ENCODE results near the gene SERINC4.
A peak's percentile ranks its signal among the peaks of the same experiment; 100 is the strongest.

The SERINC4 gene

DNA sequence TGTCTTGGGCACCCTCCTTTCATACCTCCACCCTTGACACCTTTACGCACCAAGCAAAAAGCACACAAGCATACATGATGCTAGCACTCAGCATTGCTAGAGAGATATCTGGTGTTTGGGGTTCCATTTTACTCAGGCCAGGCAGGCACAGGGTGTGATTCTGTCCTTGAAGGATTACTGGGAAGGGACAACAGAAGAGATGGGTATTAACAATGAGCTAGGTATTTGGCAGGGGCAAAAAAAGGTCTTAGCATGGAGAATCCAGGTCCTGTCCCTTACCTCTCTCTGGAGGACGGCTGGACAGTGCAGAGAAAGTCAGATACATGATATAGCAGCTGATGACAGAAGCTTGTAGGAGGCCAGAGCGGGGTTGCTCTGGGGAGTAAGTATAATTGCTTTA, 3.5 kb downstream of the SERINC4 start:
- no peak for DNase-seq (ENCODE audit: low spot score)

GRCh38 chr15:43795997-43796396, 4.0 kb downstream of the SERINC4 start:
- DNase-seq (ENCODE audit: low spot score) = no peak

- DNase-seq (ENCODE audit: low spot score) = no peak
Measured at GRCh38 chr15:43795197-43795596, 4.8 kb downstream of the SERINC4 start.

DNA sequence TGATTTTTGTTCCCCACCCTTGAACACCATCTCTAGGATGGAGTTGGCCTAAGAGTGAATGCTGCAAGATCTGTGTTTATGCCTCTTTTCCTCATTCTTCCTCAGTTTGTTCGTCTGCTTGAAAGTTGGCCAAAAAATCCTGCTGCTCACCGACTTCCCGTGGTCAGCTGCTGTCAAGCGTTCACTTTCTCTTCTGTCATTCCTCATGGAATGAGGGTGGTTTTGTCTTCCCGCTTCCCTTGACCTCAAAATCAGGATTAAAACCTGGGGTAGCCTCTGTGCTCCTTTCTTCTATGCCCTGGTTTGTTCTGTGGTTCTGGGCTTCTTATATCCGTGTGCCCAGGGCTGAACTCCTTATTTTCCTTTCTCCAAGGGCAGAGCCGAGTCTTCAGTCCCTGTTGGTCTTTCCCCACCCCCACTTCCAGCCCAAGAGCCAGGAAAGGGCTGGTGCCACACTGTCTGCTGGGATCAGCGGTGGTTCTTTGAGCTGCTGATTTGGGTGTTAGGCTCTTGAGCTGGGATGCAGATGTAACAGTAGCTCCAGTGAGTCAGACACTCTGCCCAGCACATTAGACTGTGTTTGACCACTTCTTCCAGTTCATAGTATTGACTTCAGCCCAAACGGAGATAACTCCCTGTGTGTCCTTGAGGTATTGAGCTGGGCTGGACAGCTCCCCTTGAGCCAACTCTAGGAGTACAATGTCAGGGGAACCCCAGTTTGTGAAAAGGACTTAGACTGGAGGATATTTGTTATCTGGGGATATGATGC, 5.6 kb downstream of the SERINC4 start:
- DNase-seq (ENCODE audit: low spot score) = no peak

DNA sequence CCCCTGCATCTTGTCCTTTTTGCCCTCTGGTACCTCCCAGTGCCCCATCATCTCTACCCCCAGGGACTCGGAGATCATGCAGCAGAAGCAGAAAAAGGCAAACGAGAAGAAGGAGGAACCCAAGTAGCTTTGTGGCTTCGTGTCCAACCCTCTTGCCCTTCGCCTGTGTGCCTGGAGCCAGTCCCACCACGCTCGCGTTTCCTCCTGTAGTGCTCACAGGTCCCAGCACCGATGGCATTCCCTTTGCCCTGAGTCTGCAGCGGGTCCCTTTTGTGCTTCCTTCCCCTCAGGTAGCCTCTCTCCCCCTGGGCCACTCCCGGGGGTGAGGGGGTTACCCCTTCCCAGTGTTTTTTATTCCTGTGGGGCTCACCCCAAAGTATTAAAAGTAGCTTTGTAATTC, 6.4 kb downstream of the SERINC4 start:
- no peak for DNase-seq (ENCODE audit: low spot score)

DNA sequence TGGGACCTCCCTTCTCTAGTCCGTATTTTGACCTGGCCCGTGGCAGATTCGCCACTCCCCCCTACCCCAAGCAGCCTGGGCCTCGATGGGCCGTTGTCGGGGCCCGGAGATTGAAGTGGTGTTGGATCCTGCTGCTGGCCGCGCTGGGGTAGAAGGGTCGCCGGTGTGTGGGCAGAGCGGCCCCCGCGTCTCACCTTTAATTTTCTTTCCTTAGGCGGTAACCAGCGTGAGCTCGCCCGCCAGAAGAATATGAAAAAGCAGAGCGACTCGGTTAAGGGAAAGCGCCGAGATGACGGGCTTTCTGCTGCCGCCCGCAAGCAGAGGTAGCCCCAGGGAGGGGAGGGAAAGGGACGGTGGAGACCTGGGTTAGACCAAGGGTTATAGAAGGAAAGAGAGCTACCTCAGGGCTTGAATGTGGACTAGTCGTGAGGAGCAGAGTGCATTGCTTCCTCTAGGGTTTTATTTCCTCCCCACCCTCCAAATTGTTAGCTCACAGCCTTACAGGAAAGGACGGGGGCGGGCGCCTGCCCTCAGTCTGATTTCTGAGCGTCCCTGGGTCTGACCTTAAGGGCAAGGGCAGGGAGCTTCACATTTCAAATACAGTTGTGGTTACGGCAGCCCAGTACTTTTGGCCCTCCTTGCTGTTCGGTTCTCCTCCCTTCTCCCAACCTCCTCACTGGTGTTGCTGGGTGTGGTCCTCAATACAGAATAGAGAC, 7.1 kb downstream of the SERINC4 start:
- DNase-seq (ENCODE audit: low spot score) = peak; percentile 70

DNA sequence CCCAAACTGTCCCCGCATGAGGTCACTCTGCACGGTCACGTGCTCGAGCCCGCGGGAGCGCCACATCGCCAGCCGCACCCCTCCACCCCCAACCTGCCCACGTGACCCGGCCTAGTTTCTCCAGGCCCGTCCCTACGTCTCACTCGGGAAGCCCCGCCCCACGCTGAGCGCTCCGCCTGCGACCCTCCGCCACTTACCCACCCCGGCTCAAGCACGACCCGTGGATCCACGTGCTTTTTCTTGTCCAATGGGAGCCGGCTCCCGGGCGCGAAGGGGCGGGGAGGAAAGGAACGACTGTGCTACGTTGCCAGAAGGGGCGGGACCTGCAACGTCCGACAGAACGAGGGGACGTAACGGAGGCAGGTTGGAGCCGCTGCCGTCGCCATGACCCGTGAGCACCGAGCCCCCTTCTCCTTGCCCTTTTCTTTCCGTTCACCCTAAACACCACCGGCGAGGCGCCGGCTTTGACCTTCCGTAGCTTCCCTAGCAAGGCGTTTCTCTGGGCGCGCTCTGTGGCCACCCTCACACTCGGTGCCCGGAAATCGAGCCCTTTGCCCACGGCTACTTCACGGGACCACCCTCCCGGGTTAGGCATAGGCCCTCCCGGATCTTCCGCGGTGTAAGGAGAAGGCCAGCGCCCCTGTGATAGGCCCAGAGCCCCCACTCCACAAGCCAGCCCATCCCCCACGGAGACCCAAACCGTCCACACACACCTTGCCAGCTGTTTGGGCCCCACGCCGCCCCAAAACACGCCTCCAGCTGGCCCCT, 7.8 kb downstream of the SERINC4 start, which contains the start of gene SERF2:
Gene SERF2, plus strand, starts transcription at position 328 of the 768 bp plus-strand sequence. Its CDS starts 57 bp downstream, at position 385.
- peak; percentile 100 for DNase-seq (ENCODE audit: low spot score)

DNA sequence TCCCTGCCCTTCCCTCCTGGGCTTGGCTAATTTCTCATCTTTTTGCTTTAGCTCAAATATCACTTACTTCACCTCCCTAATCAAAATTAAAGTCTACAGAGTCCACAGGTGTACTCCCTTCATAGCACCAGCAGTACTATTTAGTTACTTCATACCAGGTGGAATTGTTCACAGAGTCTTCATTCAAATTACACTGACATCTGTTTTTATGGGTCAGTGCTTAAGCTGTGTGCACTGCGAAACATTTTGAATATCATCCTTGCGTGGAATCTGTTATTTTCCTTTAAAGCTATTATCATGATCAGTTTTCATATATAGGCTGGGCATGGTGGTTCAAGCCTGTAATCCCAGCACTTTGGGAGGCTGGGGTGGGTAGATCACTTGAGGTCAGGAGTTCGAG, 10.6 kb downstream of the SERINC4 start:
- no peak for DNase-seq (ENCODE audit: low spot score)

DNA sequence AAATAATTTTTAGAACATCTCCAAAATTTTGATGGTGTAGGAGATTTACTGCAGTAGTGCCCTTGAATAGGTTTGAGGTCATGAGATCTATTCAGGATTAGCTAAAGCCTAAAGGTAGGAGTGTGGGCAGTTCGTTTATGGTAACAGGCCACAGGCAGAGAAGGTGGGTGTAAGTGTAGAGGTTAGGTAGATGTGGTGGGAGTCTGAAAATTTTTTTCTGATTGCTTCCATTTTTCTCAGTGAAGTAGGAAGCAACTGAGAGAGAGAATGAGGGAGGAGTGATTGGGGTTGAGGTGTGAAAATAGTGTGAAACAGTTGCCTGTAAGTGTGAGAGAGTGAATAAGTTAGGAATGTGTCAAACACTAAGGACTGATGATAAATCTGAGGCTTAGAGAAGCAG, 21.0 kb downstream of the SERINC4 start:
- no peak for DNase-seq (ENCODE audit: low spot score)

DNA sequence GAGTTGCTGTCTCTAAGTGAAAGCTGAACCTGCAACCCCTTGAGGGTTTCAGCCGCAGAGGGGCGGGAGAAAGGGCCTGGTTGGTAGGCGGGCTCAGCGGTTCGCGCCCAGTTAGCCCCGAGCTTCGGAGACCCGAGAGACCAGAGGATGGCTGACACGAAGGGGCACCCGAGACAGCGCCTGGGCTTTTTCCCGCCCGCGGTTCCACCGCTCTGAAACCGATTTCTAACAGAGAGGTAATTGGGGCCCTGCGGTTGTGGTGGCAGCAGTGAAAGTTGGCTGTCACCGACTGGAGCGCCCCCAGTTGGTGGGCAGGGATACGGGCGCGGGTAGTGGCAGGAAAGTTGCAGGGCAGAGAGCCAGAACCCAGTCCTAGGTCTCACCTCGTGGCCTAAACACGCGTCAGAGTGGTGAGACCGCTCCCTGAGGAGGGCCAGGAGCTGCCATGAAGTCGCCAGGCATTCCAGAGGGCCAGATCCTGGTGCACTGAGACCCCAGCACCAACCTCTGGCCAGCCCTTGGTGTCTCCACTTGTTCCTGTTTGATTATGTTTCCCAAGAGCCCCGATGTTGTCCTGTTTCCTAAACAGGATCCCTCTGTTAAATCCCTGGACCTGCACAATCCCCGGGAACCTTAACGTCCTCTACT, 22.6 kb downstream of the SERINC4 start:
- peak; percentile 70 for DNase-seq (ENCODE audit: low spot score)

DNA sequence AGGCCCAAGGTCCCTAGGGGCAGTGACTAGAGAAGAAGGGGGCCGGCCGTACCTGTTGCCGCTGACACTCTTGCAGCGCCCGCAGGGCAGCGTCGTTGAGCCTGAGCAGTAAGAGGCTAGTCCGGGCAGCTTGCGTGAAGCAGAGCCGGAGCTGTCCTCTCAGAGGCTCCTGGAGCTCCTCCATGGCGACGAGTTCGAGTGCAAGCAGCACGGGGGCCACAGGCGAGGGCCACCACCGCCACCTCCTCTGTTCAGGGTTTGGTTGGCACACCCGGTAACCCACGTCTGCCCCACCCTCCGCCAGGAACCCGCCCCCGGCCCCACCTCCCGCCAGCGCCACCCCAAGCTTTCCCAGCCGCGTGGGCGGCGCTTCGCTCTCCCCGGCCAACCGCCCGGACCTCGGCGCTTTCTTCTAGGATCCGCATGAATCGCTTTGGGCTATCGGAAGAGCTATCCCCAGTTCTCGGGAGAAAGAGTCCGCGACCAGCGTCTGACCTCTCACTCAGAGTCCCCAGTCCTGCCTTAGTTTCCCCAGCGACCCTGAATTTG, 23.2 kb downstream of the SERINC4 start, which contains the start of gene ELL3:
Gene ELL3, minus strand, starts transcription at position 249 of the 549 bp plus-strand sequence. Its CDS starts 65 bp downstream, at position 184.
- DNase-seq (ENCODE audit: low spot score) = peak; percentile 66

DNA sequence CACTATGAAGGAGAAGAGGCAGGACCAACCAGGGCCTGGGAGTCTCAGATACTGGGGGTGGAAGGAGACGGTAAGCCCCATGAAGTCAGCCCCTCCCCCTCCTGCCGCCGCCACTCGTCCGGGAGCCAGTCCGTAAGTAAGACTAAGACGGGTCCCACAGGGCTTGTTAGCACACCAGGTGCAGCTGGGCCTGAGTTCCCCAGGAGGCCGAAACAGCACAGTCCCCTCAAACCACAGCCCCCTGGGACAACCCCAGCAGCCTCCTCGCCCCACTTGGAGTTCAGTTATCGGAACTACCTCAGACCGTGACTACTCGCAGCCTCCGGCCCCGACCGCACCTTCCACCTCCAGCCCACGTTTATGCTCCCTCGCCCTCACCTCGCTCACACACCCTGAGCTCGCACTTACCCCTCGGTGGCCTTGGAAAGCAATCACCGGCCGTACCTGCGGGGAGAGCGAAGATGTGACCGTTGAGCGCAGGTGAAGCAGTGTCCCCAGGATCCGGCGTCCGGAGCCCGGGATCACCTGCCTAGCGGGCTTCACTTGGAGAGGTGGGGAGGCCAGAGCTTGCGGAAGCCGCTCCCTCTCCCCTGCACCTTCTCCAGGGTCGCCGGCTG, 23.8 kb downstream of the SERINC4 start:
- no peak for DNase-seq (ENCODE audit: low spot score)

DNA sequence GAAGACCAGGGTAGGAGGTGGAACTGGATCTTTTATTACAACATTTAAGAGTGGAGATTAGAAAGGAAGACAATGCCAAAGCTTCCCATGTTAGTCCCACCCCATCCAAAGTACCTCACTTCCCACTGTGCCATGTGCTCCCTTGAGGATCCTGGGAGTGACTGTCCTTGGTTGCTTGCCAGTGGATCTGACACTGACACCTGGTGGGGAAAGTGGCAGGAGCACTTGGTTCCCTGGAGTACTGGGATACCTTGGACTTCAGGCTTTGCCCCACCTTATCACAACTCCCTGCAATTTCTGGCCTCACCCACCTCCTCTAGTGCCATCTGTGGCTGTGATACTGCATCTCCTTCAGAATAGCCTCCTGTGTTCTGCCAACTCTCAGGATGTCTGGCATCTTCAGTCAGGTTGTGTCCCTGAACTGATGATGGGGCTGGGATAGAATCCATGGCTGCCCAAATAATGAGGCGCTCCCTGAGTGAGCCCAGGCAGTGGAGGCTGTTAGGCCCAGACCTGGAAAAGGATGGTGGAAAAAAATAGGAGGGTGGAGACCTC, 24.5 kb downstream of the SERINC4 start:
- DNase-seq (ENCODE audit: low spot score) = no peak

DNA sequence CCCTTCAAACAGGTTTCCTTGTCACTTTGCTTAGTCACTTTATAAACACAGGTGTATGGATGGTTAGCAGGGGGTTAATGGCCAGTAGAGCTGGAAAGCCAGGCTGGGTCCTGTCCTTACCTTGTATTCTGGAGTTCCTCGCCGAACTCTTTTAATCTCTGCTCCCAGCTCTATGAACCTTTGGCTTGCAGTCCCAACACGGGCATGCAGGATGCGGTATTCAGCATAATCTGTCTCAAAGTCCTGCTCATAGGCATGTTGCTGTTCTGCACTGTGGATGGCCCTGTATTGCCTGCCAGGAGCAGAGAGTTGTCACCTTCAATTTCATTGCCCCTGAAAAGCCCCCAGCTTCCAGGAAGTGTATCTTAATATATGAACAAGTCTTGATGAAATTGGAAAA, 26.0 kb downstream of the SERINC4 start:
- DNase-seq (ENCODE audit: low spot score) = no peak

DNA sequence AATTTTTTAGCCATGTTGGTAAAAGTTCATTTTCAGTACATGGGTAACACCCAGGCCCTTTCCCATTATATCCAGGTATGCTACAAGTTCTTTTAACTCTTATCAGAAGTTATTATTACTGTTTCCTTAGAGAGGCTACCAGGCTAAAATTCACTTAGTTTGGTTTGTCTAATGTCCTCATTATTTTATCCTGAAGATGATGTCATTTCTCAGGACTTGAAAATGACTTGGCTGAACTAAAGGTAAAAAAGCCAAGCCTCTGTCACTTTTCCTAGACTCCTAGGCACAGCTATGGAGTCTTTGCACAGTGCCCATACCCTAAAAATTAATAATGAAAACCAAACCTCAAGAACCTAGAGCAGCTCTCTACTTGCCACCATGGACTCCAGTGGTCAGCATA, 27.4 kb downstream of the SERINC4 start:
- no peak for DNase-seq (ENCODE audit: low spot score)

- DNase-seq (ENCODE audit: low spot score) = no peak
Measured at GRCh38 chr15:43771816-43772215, 28.2 kb downstream of the SERINC4 start.

GRCh38 chr15:43769584-43770228, 30.3 kb downstream of the SERINC4 start:
- peak; percentile 59 for DNase-seq (ENCODE audit: low spot score)

DNA sequence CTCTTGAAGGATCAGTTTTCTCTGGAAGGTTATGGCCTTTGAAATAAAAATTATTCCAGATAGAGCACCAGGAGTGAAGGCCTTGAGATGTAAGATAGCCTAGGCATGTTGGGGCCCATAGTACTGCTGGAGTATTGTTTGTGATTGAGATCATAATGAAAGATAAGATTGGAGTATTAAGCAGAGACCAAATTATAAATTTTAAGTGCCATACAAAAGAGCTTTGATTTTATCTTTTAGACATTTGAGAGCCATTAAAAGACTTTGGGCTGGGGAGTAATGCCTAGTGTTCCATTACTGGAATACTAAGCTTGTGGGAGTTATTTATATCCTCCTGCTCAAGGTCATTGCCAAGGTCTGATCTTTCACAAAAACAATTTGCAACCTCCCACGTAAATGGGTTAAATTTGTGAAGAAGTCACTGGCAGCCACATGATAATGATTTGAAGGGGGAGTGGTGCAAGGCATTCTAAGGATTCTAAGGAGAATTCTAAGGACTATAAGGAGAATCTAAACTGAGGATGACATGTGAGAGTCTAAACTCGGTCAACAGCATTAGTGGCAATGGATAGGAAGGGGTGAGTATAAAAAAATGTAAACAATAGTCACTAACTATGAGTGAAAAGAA, 36.1 kb downstream of the SERINC4 start:
- no peak for DNase-seq (ENCODE audit: low spot score)

DNA sequence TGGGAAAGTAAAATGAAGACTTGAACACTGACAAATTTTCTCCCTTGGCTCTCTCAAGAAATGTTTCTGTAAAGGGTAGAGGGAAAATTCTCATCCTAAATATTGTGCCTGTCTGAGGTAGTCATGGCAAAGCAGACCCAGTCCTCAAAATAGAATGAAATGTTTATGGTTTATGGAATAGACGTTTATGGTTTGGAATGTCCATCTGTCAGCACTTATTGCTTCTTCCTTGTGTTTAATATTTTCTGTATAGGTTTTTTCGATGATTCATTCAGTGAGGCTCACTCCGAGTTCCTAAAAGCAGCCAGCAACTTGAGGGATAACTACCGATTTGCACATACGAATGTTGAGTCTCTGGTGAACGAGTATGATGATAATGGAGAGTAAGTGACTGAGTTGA, 37.2 kb downstream of the SERINC4 start:
- DNase-seq (ENCODE audit: low spot score) = peak; percentile 45

- DNase-seq (ENCODE audit: low spot score) = no peak
Measured at GRCh38 chr15:43751885-43752284, 48.1 kb downstream of the SERINC4 start.
